K562 (cell line): ENCODE results near the gene ERAS. TPM values are rescaled to one million over a fixed set of nuclear protein-coding genes. Genes with fewer than 3 reads are reported as not detected.
A peak's percentile ranks its signal among the peaks of the same experiment; 100 is the strongest.

Experiments used
- AFF4 ChIP-seq: sonication (generic); formaldehyde crosslinking; IDR thresholded peaks from 2 replicates; pipeline ENCODE4 v1.8.0; 2023; ENCODE audit warnings: mild to moderate bottlenecking, missing genetic modification reagents
- ARNT ChIP-seq, 2 experiments: fragments of 450-650 bp; IDR thresholded peaks; 2 replicates each; pipeline ENCODE4 v1.6.1; 2016; ENCODE audit warnings: mild to moderate bottlenecking in 1 of 2
- BHLHE40 ChIP-seq: IDR thresholded peaks from 2 replicates; pipeline ENCODE4 v1.6.1; 2011; ENCODE audit warnings: low read length, improper control_type of control experiment
- CREB1 ChIP-seq, 2 experiments: sonication (generic) in 1 of 2; formaldehyde crosslinking in 1 of 2; IDR thresholded peaks; 2 replicates each; pipeline versions ENCODE4 v1.6.1 to v1.8.0; 2012 to 2022; ENCODE audit warnings: inconsistent platforms in 1 of 2, mild to moderate bottlenecking in 1 of 2, missing genetic modification reagents in 1 of 2, moderate library complexity in 1 of 2
- HDAC2 ChIP-seq: fragments of 450-650 bp; IDR thresholded peaks from 2 replicates; pipeline ENCODE4 v1.6.1; 2016; ENCODE audit warnings: mild to moderate bottlenecking
- HLTF ChIP-seq: fragments of 450-650 bp; IDR thresholded peaks from 2 replicates; pipeline ENCODE4 v1.6.1; 2016
- HNRNPH1 ChIP-seq: fragments of 200-400 bp; formaldehyde crosslinking; optimal IDR thresholded peaks from 2 replicates; pipeline ENCODE3; 2017; ENCODE audit warnings: low read depth, mild to moderate bottlenecking, low read length, moderate library complexity
- HNRNPLL ChIP-seq: fragments of 200-400 bp; formaldehyde crosslinking; IDR thresholded peaks from 2 replicates; pipeline ENCODE4 v1.6.1; 2017; ENCODE audit warnings: low read length, low read depth, mild to moderate bottlenecking; ENCODE audit not compliant: poor library complexity, severe bottlenecking
- MAFK ChIP-seq: IDR thresholded peaks from 2 replicates; pipeline ENCODE4 v1.6.1; 2011; ENCODE audit warnings: low read length, improper control_type of control experiment
- MITF ChIP-seq: IDR thresholded peaks from 2 replicates; pipeline ENCODE4 v1.6.1; 2014; ENCODE audit warnings: antibody characterized with exemption
- MTF1 ChIP-seq: fragments of 250-450 bp; sonication (Bioruptor Pico); IDR thresholded peaks from 2 replicates; pipeline ENCODE4 v1.9.0; 2021; ENCODE audit warnings: moderate library complexity, mild to moderate bottlenecking, inconsistent platforms, borderline replicate concordance
- MYBL2 ChIP-seq, 2 experiments: fragments of 450-650 bp in 1 of 2; sonication (generic) in 1 of 2; formaldehyde crosslinking in 1 of 2; IDR thresholded peaks; 2 replicates each; pipeline versions ENCODE4 v1.6.1 to v1.8.1; 2017 to 2022; ENCODE audit warnings: borderline replicate concordance in 1 of 2, inconsistent platforms in 1 of 2, low read depth in 1 of 2, mild to moderate bottlenecking in 1 of 2, missing genetic modification reagents in 1 of 2, moderate library complexity in 1 of 2
- NR2C2 ChIP-seq, 2 experiments: fragments of 200-800 bp in 1 of 2; sonication (Bioruptor generic) in 1 of 2; sonication (generic) in 1 of 2; formaldehyde crosslinking in 1 of 2; IDR thresholded peaks; 2 replicates each; pipeline versions ENCODE4 v1.6.1 to v1.8.0; 2016 to 2022; ENCODE audit warnings: mild to moderate bottlenecking in 1 of 2, missing compliant biosample characterization in 1 of 2, missing genetic modification characterization in 1 of 2, missing genetic modification reagents in 1 of 2
- POLR2AphosphoS2 ChIP-seq: IDR thresholded peaks from 2 replicates; pipeline ENCODE4 v1.6.1; 2012; ENCODE audit warnings: low read length, improper control_type of control experiment
- PTRF ChIP-seq: fragments of 450-650 bp; IDR thresholded peaks from 2 replicates; pipeline ENCODE4 v1.6.1; 2016; ENCODE audit warnings: mild to moderate bottlenecking, missing genetic modification characterization, missing compliant biosample characterization
- TAF15 ChIP-seq: fragments of 200-400 bp; formaldehyde crosslinking; IDR thresholded peaks from 2 replicates; pipeline ENCODE4 v1.6.1; 2017; ENCODE audit warnings: mild to moderate bottlenecking, low read depth, low read length, moderate library complexity
- TEAD4 ChIP-seq, 2 experiments: sonication (generic) in 1 of 2; formaldehyde crosslinking in 1 of 2; IDR thresholded peaks; 2 replicates each; pipeline versions ENCODE4 v1.6.1 to v1.8.0; 2012 to 2022; ENCODE audit warnings: borderline replicate concordance in 1 of 2, inconsistent platforms in 1 of 2, low read length in 1 of 2, mild to moderate bottlenecking in 1 of 2, missing genetic modification reagents in 1 of 2
- YY1 ChIP-seq, 3 experiments: IDR thresholded peaks; 2 replicates each; pipeline ENCODE4 v1.6.1; 2011; ENCODE audit warnings: low read length in 2 of 3, mild to moderate bottlenecking in 2 of 3, moderate library complexity in 2 of 3, borderline replicate concordance in 1 of 3, control low read depth in 1 of 3, low read depth in 1 of 3; ENCODE audit not compliant: insufficient read depth in 3 of 3, insufficient replicate concordance in 2 of 3, control insufficient read depth in 1 of 3, insufficient read length in 1 of 3; ENCODE audit errors: extremely low read depth in 1 of 3
- ZBTB26 ChIP-seq: fragments of 450-650 bp; formaldehyde crosslinking; IDR thresholded peaks from 2 replicates; pipeline ENCODE4 v1.4.0; 2022; ENCODE audit warnings: missing genetic modification characterization
- ZFP1 ChIP-seq: fragments of 450-650 bp; formaldehyde crosslinking; IDR thresholded peaks from 2 replicates; pipeline ENCODE4 v1.4.0; 2020; ENCODE audit warnings: mild to moderate bottlenecking, mixed read lengths
- ZNF197 ChIP-seq: fragments of 200-800 bp; sonication (Bioruptor generic); IDR thresholded peaks from 2 replicates; pipeline ENCODE4 v1.6.1; 2016; ENCODE audit warnings: low read depth, missing genetic modification characterization, missing compliant biosample characterization
- polyA plus RNA-seq, 8 experiments: library from polyadenylated mRNA; depleted of rRNA in 4 of 8; stranded (reverse) in 5 of 8; unstranded in 3 of 8; fragments of >200 nt; fragmentation: Nextera tagmentation in 2 of 8; fragmentation: Illumina TruSeq in 1 of 8; extraction: Ambion mirVana in 2 of 8; extraction: Trizol in 1 of 8; gene quantifications; 2 replicates each; pipeline versions ENCODE4 v1.2.1 to v1.2.3, GENCODE V29; 2011 to 2014; ENCODE audit warnings: inconsistent platforms in 1 of 8, missing spikeins in 1 of 8
- total RNA-seq, 7 experiments: library from RNA; depleted of rRNA in 6 of 7; stranded (reverse); fragments of >200 nt in 6 of 7; fragmentation: Illumina TruSeq in 2 of 7; extraction: Trizol in 2 of 7; gene quantifications; 2 replicates each; pipeline versions ENCODE4 v1.2.1 to v1.2.3, GENCODE V29; 2011 to 2021; ENCODE audit warnings: low replicate concordance in 1 of 7

The ERAS gene
- total and polyA plus RNA-seq, 9 of the 15 experiments (the other 6 are each of a cell fraction or from before 2014, with no cell fraction given), result 0.07 to 0.12 TPM; not detected in 7

- TF ChIP-seq AFF4 (CRISPR knock-in tag) (peak; percentile 54; the same call in 1 of the 2 replicates), HNRNPLL (no peak), HDAC2 (peak; percentile 92), ZNF197 (CRISPR knock-in tag) (no peak), ZBTB26 (CRISPR knock-in tag) (no peak), YY1 (IDR thresholded peaks at IDR 0.05; ENCODE audit: borderline replicate concordance in 1 of 3, control insufficient read depth in 1 of 3, extremely low read depth in 1 of 3, insufficient read depth in 3 of 3, insufficient read length in 1 of 3, insufficient replicate concordance in 2 of 3, low read depth in 1 of 3, low read length in 2 of 3) (peak in 1 of 3 experiments; percentile 8), ARNT (IDR thresholded peaks at IDR 0.05) (peak in 1 of 2 experiments; percentile 66; a peak in 1 of 4 replicates), TEAD4 (IDR thresholded peaks at IDR 0.05; ENCODE audit: low read length) (peak; percentile 96), TEAD4 (CRISPR knock-in tag; IDR thresholded peaks at IDR 0.05; ENCODE audit: borderline replicate concordance) (no peak), MAFK (no peak), NR2C2 (CRISPR knock-in tag; IDR thresholded peaks at IDR 0.05) (no peak), NR2C2 (tag; IDR thresholded peaks at IDR 0.05) (peak; percentile 37; the same call in 1 of the 2 replicates), HLTF (peak; percentile 87; the same call in 1 of the 2 replicates), TAF15 (no peak), CREB1 (IDR thresholded peaks at IDR 0.05) (peak; percentile 64; the same call in 1 of the 2 replicates), CREB1 (CRISPR knock-in tag; IDR thresholded peaks at IDR 0.05) (peak; percentile 58; the same call in 1 of the 2 replicates), HNRNPH1 (no peak), BHLHE40 (peak; percentile 74), MYBL2 (IDR thresholded peaks at IDR 0.05; ENCODE audit: low read depth) (no peak), MYBL2 (CRISPR knock-in tag; IDR thresholded peaks at IDR 0.05; ENCODE audit: borderline replicate concordance) (no peak), PTRF (tag) (no peak), MTF1 (CRISPR knock-in tag) (no peak), MITF (no peak), POLR2AphosphoS2 (no peak), ZFP1 (CRISPR knock-in tag) (no peak)
Observed at GRCh38 chrX:48782795-48783194, 43.5 kb upstream of the ERAS start (continued).
